GM23248 (cell line): ENCODE data around the gene KCTD13.

Source experiments
- EZH2 ChIP-seq: fragments of 200-600 bp; sonication (generic); IDR thresholded peaks from 2 replicates; pipeline ENCODE4 v1.6.1; 2018; ENCODE audit warnings: antibody characterized with exemption, mild to moderate bottlenecking; ENCODE audit not compliant: insufficient read depth, poor library complexity, severe bottlenecking
- EZH2phosphoT487 ChIP-seq: fragments of 200-600 bp; sonication (generic); IDR thresholded peaks from 2 replicates; pipeline ENCODE4 v1.6.1; 2018; ENCODE audit warnings: antibody characterized with exemption, moderate library complexity, mild to moderate bottlenecking, low read depth; ENCODE audit not compliant: insufficient read depth

GRCh38 chr16:29915590-29916247, 10.3 kb downstream of the KCTD13 start:
- TF ChIP-seq EZH2 (no peak), EZH2phosphoT487 (no peak)
